Left ventricle myocardium inferior (tissue), 1 donor: ENCODE results near the gene NXNL1. TPM values are rescaled to one million over a fixed set of nuclear protein-coding genes. Genes with fewer than 3 reads are reported as not detected.
A peak's percentile ranks its signal among the peaks of the same experiment; 100 is the strongest.
"Not testable (repeated sequence)": the region's sequence is repeated elsewhere in the genome, so short reads cannot be mapped to it uniquely, and the experiment has no call there.

ENCODE experiments used
- DNase-seq: peaks from one replicate; pipeline ENCODE4 v3.0.0-alpha.2; 2020
- H3K27ac ChIP-seq: fragments of 200-600 bp; replicated peaks from 2 replicates; pipeline ENCODE4 v1.8.0; 2021
- H3K27me3 ChIP-seq: fragments of 200-600 bp; 2 replicates; pipeline ENCODE4 v1.8.0; 2021; ENCODE audit warnings: low read depth
- H3K36me3 ChIP-seq: fragments of 200-600 bp; 2 replicates; pipeline ENCODE4 v1.8.0; 2021
- H3K4me1 ChIP-seq: fragments of 200-600 bp; 2 replicates; pipeline ENCODE4 v1.8.0; 2021
- H3K4me3 ChIP-seq: fragments of 200-600 bp; 2 replicates; pipeline ENCODE4 v1.8.0; 2021; ENCODE audit warnings: mild to moderate bottlenecking, moderate library complexity
- H3K9me3 ChIP-seq: fragments of 200-600 bp; replicated peaks from 2 replicates; pipeline ENCODE4 v1.8.0; 2021
- CTCF ChIP-seq: fragments of 200-600 bp; IDR thresholded peaks from 2 replicates; pipeline ENCODE4 v1.8.0; 2021; ENCODE audit warnings: antibody characterized with exemption, mild to moderate bottlenecking, borderline replicate concordance
- intact Hi-C: fragments of 100-400 bp; cut with micrococcal nuclease; formaldehyde crosslinking; loops from one replicate; pipeline ENCODE4 v1.11.0; 2022
- long read RNA-seq: library from polyadenylated mRNA; unstranded; transcript quantifications from one replicate; pipeline ENCODE4 v2.0.0, GENCODE V29; 2021
- total RNA-seq: library from RNA; stranded (reverse); fragmentation: NEBNext Ultra II Directional; extraction: Animal tissue kit (Norgen Biotek cat#: 25700); gene quantifications from one replicate; pipeline ENCODE4 v1.2.1, GENCODE V29; 2021
- donor health status: DM: no; HTN: yes; CAD: no; lungs with severe emphysema.

The NXNL1 gene
- 0.33 TPM for total RNA-seq
- long read RNA-seq = 0 reads

GRCh38 chr19:17460372-17461230 lies at the start of gene NXNL1:
NXNL1 (minus strand) TSS chr19:17460926; CDS start chr19:17460869, 57 bp downstream.
- Histone ChIP-seq H3K36me3 (no peaks in the 10 kb centered on the region), H3K27ac (no peak within 1 kb of the TSS), H3K4me1 (peaks cover 4% of the 10 kb centered on the region), H3K27me3 (peaks cover 67% of the 10 kb centered on the region), H3K4me3 (no peak within 1 kb of the TSS), H3K9me3 (no peaks in the 10 kb centered on the region)
- no peak for DNase-seq
- intact Hi-C loops = no loop called here
- TF ChIP-seq CTCF = no peak

GRCh38 chr19:17508558-17508933 lies 47.8 kb upstream of the NXNL1 start:
- H3K4me3 ChIP-seq, H3K27me3 ChIP-seq, DNase-seq, H3K9me3 ChIP-seq, intact Hi-C loops: not testable (repeated sequence)
- Histone ChIP-seq H3K27ac (peak overlapping the region; percentile 52), H3K36me3 (peaks cover 18% of the 10 kb centered on the region), H3K4me1 (peaks cover 68% of the 10 kb centered on the region)

- H3K4me1 ChIP-seq = peaks cover 54% of the 10 kb centered on the region
- DNase-seq = no peak
- H3K4me3 ChIP-seq = no peak overlapping the region
- H3K27me3 ChIP-seq = no peaks in the 10 kb centered on the region
- peaks cover 26% of the 10 kb centered on the region for H3K36me3 ChIP-seq
- no peak for TF ChIP-seq CTCF
- peak overlapping the region; percentile 18 for H3K27ac ChIP-seq
- intact Hi-C loops = no loop called here
- H3K9me3 ChIP-seq = no peaks in the 10 kb centered on the region
Observed at GRCh38 chr19:17506745-17507144, 46.0 kb upstream of the NXNL1 start.

GRCh38 chr19:17505223-17505622 lies 44.5 kb upstream of the NXNL1 start:
- no peak for TF ChIP-seq CTCF
- intact Hi-C loops = no loop called here
- DNase-seq = no peak
- peaks cover 45% of the 10 kb centered on the region for H3K4me1 ChIP-seq
- H3K36me3 ChIP-seq = peaks cover 39% of the 10 kb centered on the region
- H3K4me3 ChIP-seq = no peak overlapping the region
- H3K27me3 ChIP-seq = no peaks in the 10 kb centered on the region
- no peaks in the 10 kb centered on the region for H3K9me3 ChIP-seq
- peak overlapping the region; percentile 23 for H3K27ac ChIP-seq

GRCh38 chr19:17504456-17504855 lies 43.7 kb upstream of the NXNL1 start:
- Histone ChIP-seq H3K9me3 (no peaks in the 10 kb centered on the region), H3K4me1 (peaks cover 45% of the 10 kb centered on the region), H3K36me3 (peaks cover 46% of the 10 kb centered on the region), H3K27ac (no peak overlapping the region), H3K4me3 (no peak overlapping the region), H3K27me3 (no peaks in the 10 kb centered on the region)
- TF ChIP-seq CTCF = no peak
- DNase-seq = no peak
- intact Hi-C loops = no loop called here

GRCh38 chr19:17504030-17504429 lies 43.3 kb upstream of the NXNL1 start:
- intact Hi-C loops = no loop called here
- Histone ChIP-seq H3K9me3 (no peaks in the 10 kb centered on the region), H3K27ac (no peak overlapping the region), H3K4me1 (peaks cover 45% of the 10 kb centered on the region), H3K27me3 (no peaks in the 10 kb centered on the region), H3K36me3 (peaks cover 46% of the 10 kb centered on the region), H3K4me3 (no peak overlapping the region)
- no peak for DNase-seq
- no peak for TF ChIP-seq CTCF
